ENCODE results near the gene SLC22A16.

SLC22A16 gene

DNA sequence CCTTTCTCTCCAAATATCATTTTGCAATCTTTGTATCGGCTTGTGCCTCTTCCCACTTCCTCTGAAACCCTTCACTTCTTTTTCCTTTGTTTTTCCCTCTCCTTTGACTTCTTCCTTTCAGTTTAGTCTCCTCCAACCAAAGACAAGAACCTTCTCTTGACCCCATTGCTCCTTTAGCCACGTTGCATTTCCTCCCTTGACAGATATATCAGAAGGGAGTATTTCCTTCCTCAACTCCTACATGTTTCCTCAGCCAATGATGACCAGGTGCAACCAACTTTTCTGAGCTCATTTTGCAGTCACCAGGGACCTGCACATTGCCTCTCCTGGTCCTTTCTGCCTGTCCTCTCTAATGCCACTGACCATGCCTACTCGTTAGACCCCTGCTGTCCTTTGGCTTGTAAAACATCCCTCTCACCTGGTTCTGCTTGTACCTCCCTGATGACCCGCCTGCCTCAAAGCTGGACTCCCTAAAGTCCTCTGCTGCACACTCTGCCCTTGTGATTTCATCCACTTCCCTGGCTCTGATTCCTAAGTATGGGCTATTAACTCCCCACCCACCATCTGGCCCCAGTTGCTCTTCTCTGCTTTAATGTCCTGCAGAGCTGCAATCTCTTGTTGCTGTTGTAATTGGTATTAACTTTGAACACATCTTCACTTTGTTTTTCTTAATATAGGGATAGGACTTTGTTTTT, 27.4 kb downstream of the SLC22A16 start:
- no peak overlapping the region for H3K4me3 ChIP-seq

DNA sequence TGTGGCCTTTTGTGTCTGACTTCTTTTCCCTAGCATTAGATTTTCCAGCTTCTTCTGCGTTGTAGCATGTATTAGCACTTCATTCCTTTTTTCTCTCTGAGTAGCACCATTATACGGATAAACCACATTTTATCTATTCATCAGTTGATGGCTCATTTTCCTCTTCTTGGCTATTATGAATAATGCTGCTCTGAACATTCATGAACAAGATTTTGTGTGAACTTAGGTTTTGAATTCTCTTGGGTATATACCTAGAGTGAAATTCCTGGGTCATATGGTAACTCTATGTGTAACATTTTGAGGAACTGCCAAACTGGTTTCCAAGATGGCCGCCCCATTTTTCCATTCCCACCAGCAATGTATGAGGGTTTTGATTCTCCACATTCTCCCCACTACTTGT, 28.7 kb downstream of the SLC22A16 start:
- no peak for DNase-seq (ENCODE audit: low spot score)
- no peak overlapping the region for H3K27ac ChIP-seq

More for the DNA sequence above, 27.4 kb downstream of the SLC22A16 start:
- H3K27ac ChIP-seq = no peak overlapping the region
- TF ChIP-seq CTCF (IDR thresholded peaks at IDR 0.05) = no peak
- DNase-seq (ENCODE audit: low spot score) = no peak

DNA sequence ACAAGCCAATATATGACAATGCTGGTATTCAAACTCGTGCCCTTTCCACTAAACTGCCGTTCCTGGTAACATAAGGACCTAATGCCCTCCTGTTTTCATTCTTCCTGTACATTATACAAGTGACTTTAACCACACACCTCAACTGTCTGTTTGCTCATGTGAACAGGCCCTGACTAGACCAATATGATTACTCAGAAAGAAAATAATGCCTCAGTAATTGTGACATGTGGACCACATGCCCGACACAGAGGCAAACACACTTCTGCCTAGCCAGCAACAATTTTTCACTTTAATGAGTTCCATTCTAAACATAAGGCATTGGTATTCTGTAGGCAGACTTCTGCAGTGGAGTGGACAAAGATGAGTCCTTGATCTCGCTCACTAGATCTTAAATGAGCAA, 30.0 kb downstream of the SLC22A16 start:
- no peak for TF ChIP-seq CTCF (IDR thresholded peaks at IDR 0.05)
- Histone ChIP-seq H3K27ac (no peak overlapping the region), H3K4me3 (no peak overlapping the region)
- DNase-seq (ENCODE audit: low spot score) = no peak

More for the DNA sequence above, 28.7 kb downstream of the SLC22A16 start:
- no peak overlapping the region for H3K4me3 ChIP-seq
- no peak for TF ChIP-seq CTCF (IDR thresholded peaks at IDR 0.05)

GRCh38 chr6:110440026-110440425, 36.4 kb downstream of the SLC22A16 start:
- Histone ChIP-seq H3K27ac (no peak overlapping the region), H3K4me3 (no peak overlapping the region)
- no peak for TF ChIP-seq CTCF (IDR thresholded peaks at IDR 0.05)
- DNase-seq (ENCODE audit: low spot score) = no peak

- Histone ChIP-seq H3K27ac (no peak overlapping the region), H3K4me3 (no peak overlapping the region)
- DNase-seq (ENCODE audit: low spot score) = no peak
- TF ChIP-seq CTCF (IDR thresholded peaks at IDR 0.05) = no peak
These were observed 37.1 kb downstream of the SLC22A16 start for GRCh38 chr6:110439356-110439755.

- no peak for DNase-seq (ENCODE audit: low spot score)
- H3K4me3 ChIP-seq = no peak overlapping the region
- no peak overlapping the region for H3K27ac ChIP-seq
- no peak for TF ChIP-seq CTCF (IDR thresholded peaks at IDR 0.05)
These were observed 41.3 kb downstream of the SLC22A16 start for GRCh38 chr6:110434961-110435602.
